ENCODE data around the gene TCEA2. TPM values are rescaled to one million over a fixed set of nuclear protein-coding genes. Genes with fewer than 3 reads are reported as not detected.

The TCEA2 gene
- total and polyA plus RNA-seq, 2 of the 13 experiments (the other 11 are each of a cell fraction or from before 2014, with no cell fraction given): 28.1 to 33.7 TPM

- TF ChIP-seq ZNF30 (CRISPR knock-in tag; IDR thresholded peaks at IDR 0.05) (peak; percentile 77; the same call in 1 of the 2 replicates), HMG20B (CRISPR knock-in tag; conservative IDR thresholded peaks at IDR 0.05) (peak; percentile 33; the same call in 1 of the 2 replicates), MLXIP (CRISPR knock-in tag; IDR thresholded peaks at IDR 0.05; ENCODE audit: borderline replicate concordance) (no peak), ZNF225 (CRISPR knock-in tag; IDR thresholded peaks at IDR 0.05) (0 out of 2 replicates have a peak, but pooled peaks have one; percentile 51), ZNF704 (CRISPR knock-in tag; IDR thresholded peaks at IDR 0.05; ENCODE audit: borderline replicate concordance) (0 out of 2 replicates have a peak, but pooled peaks have one; percentile 50), CREBL2 (CRISPR knock-in tag; IDR thresholded peaks at IDR 0.05; ENCODE audit: borderline replicate concordance) (peak; percentile 92; the same call in 1 of the 2 replicates), ZNF230 (CRISPR knock-in tag; IDR thresholded peaks at IDR 0.05) (peak; percentile 96; the same call in 1 of the 2 replicates), ZNF205 (CRISPR knock-in tag; IDR thresholded peaks at IDR 0.05) (no peak), AGO2 (optimal IDR thresholded peaks at IDR 0.05; ENCODE audit: low read depth, low read length) (peak; percentile 70), BRF2 (CRISPR knock-in tag; IDR thresholded peaks at IDR 0.05) (0 out of 2 replicates have a peak, but pooled peaks have one; percentile 1), GATAD1 (CRISPR knock-in tag; IDR thresholded peaks at IDR 0.05) (no peak), NFKBIZ (CRISPR knock-in tag; IDR thresholded peaks at IDR 0.05) (no peak), ZNF34 (CRISPR knock-in tag; IDR thresholded peaks at IDR 0.05; ENCODE audit: borderline replicate concordance) (no peak), FOXK2 (IDR thresholded peaks at IDR 0.05) (no peak), CREB1 (IDR thresholded peaks at IDR 0.05) (no peak), CREB1 (CRISPR knock-in tag; IDR thresholded peaks at IDR 0.05) (no peak), STAT6 (CRISPR knock-in tag; IDR thresholded peaks at IDR 0.05; ENCODE audit: borderline replicate concordance) (no peak), ZNF547 (CRISPR knock-in tag; IDR thresholded peaks at IDR 0.05) (peak; percentile 85), PREB (CRISPR knock-in tag; IDR thresholded peaks at IDR 0.05) (no peak), HHEX (CRISPR knock-in tag; IDR thresholded peaks at IDR 0.05) (no peak), CCAR2 (optimal IDR thresholded peaks at IDR 0.05; ENCODE audit: low read depth, low read length) (no peak)
These were observed 5.9 kb upstream of the TCEA2 start (continued) for GRCh38 chr20:64056889-64057627.
